Amygdala (tissue), 56 donors: ENCODE data around the gene MTHFD1L.

Experiments used
- DNase-seq, 56 donors: peaks; one replicate each; lab custom pipeline; 2025; lab: John Stamatoyannopoulos, UW

Gene MTHFD1L

GRCh38 chr6:151009576-151009975, 144.1 kb downstream of the MTHFD1L start:
- peak in 1 of 56 donors; percentile 2 for DNase-seq

- DNase-seq, result no peak
These were observed 144.6 kb downstream of the MTHFD1L start for GRCh38 chr6:151010071-151010470.

- DNase-seq, result no peak
These were observed 147.1 kb downstream of the MTHFD1L start for GRCh38 chr6:151012321-151013294.

GRCh38 chr6:151014404-151015100, 149.1 kb downstream of the MTHFD1L start:
- peak in 34 of 56 donors; percentile 1 to 70 (median 30) for DNase-seq

GRCh38 chr6:151015101-151015700, 149.7 kb downstream of the MTHFD1L start:
- no peak for DNase-seq

GRCh38 chr6:151016107-151016506, 150.6 kb downstream of the MTHFD1L start:
- no peak for DNase-seq

- DNase-seq, result no peak
These were observed 152.5 kb downstream of the MTHFD1L start for GRCh38 chr6:151018046-151018445.

- DNase-seq, result peak in 2 of 56 donors; percentile 7 to 22
These were observed 153.6 kb downstream of the MTHFD1L start for GRCh38 chr6:151018911-151019782.

GRCh38 chr6:151021896-151022295, 156.4 kb downstream of the MTHFD1L start:
- no peak for DNase-seq

GRCh38 chr6:151022492-151022891, 157.0 kb downstream of the MTHFD1L start:
- DNase-seq, result no peak

GRCh38 chr6:151023342-151023741, 157.8 kb downstream of the MTHFD1L start:
- no peak for DNase-seq

GRCh38 chr6:151024597-151024996, 159.1 kb downstream of the MTHFD1L start:
- DNase-seq, result peak in 1 of 56 donors; percentile 9

GRCh38 chr6:151025076-151025475, 159.6 kb downstream of the MTHFD1L start:
- peak in 37 of 56 donors; percentile 1 to 67 (median 29) for DNase-seq

GRCh38 chr6:151026041-151026663, 160.7 kb downstream of the MTHFD1L start:
- no peak for DNase-seq

- DNase-seq, result no peak
These were observed 161.8 kb downstream of the MTHFD1L start for GRCh38 chr6:151027295-151027747.

GRCh38 chr6:151027936-151028838, 162.7 kb downstream of the MTHFD1L start:
- no peak for DNase-seq

GRCh38 chr6:151029970-151030369, 164.5 kb downstream of the MTHFD1L start:
- DNase-seq, result no peak

- no peak for DNase-seq
These were observed 166.5 kb downstream of the MTHFD1L start for GRCh38 chr6:151032034-151032433.
